ENCODE data around the gene PDS5B. TPM values are rescaled to one million over a fixed set of nuclear protein-coding genes. Genes with fewer than 3 reads are reported as not detected.

The PDS5B gene
- total RNA-seq, 4 donors from 2014 or later: 18.0 to 27.3 (median 21.2) TPM

- H3K4me3 ChIP-seq: no peak overlapping the region
- ATAC-seq (peak in 1 of 2 donors; percentile 75), DNase-seq (peak in 1 of 2 donors; percentile 42)
- no peaks in the 10 kb centered on the region for H3K9me3 ChIP-seq
- H3K27me3 ChIP-seq: no peaks in the 10 kb centered on the region
- intact Hi-C loops (cut with DNase I; ENCODE audit: low total_unique reads) (loop anchor here (1.0 kb wide), 1 partner anchor 65 kb away; the partner anchor contains the start of gene PDS5B), in situ Hi-C loops (cut with MboI; ENCODE audit: low sequenced_read_pairs in 4 of 4) (no loop called here)
- H3K36me3 ChIP-seq: no peaks in the 10 kb centered on the region
- TF ChIP-seq POLR2A (IDR thresholded peaks at IDR 0.05): no peak
- TF ChIP-seq, protein P1, sequence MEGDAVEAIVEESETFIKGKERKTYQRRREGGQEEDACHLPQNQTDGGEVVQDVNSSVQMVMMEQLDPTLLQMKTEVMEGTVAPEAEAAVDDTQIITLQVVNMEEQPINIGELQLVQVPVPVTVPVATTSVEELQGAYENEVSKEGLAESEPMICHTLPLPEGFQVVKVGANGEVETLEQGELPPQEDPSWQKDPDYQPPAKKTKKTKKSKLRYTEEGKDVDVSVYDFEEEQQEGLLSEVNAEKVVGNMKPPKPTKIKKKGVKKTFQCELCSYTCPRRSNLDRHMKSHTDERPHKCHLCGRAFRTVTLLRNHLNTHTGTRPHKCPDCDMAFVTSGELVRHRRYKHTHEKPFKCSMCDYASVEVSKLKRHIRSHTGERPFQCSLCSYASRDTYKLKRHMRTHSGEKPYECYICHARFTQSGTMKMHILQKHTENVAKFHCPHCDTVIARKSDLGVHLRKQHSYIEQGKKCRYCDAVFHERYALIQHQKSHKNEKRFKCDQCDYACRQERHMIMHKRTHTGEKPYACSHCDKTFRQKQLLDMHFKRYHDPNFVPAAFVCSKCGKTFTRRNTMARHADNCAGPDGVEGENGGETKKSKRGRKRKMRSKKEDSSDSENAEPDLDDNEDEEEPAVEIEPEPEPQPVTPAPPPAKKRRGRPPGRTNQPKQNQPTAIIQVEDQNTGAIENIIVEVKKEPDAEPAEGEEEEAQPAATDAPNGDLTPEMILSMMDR (IDR thresholded peaks at IDR 0.05 in 4 of 5, conservative IDR thresholded peaks at IDR 0.05 in 1 of 5): peak; percentile 32 to 74 (median 43)
- peaks cover 9% of the 10 kb centered on the region in 2 donors for H3K4me1 ChIP-seq
- H3K27ac ChIP-seq: no peak overlapping the region
These were observed 64.6 kb downstream of the PDS5B start for GRCh38 chr13:32650705-32651311.

DNA sequence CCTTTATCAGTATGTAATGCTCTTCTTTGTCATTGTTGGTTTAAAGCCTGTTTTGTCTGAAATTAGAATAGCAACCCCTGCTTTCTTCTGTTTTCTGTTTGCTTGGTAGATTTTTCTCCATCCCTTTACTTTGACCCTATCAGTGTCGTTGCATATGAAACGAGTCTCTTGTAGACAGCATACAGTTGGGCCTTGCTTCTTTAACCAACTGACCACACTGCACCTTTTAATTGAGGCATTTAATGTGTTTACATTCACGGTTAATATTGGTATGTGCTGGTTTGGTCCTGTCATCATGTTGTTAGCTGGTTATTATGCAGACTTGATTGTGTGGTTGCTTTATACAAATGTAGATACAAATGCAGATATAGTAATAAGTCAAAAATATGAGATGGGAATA lies 71.1 kb downstream of the PDS5B start:
- no peak for ATAC-seq
- intact Hi-C loops (cut with DNase I; ENCODE audit: low total_unique reads): no loop called here

DNA sequence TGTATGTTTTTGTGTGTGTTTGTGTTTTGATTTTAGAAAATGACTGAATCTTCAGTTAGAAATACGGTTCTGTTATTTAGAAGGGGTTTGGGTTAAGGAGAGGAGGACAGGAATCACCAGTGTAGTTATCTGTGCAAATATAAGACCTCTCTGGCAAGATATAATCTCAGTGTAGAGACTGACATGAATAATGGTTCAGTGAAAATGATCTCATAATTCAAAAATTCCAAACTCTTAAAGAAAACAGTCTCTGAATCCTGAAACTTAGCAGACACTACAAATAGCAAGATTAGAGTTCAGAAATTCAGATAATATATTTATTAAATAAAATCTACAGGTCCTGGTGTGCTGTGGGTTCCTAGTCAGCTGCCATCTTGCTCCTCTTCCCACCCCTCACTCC lies 73.5 kb downstream of the PDS5B start:
- DNase-seq: no peak
- no peaks in the 10 kb centered on the region for H3K27me3 ChIP-seq
- intact Hi-C loops (cut with DNase I; ENCODE audit: low total_unique reads) (no loop called here), in situ Hi-C loops (cut with MboI; ENCODE audit: low sequenced_read_pairs in 4 of 4) (no loop called here)
- no peaks in the 10 kb centered on the region for H3K9me3 ChIP-seq
- no peak overlapping the region for H3K27ac ChIP-seq
- no peak for TF ChIP-seq POLR2A (IDR thresholded peaks at IDR 0.05)
- TF ChIP-seq, protein P1 (IDR thresholded peaks at IDR 0.05 in 4 of 5, conservative IDR thresholded peaks at IDR 0.05 in 1 of 5): no peak
- H3K36me3 ChIP-seq: no peaks in the 10 kb centered on the region
- ATAC-seq: no peak
- no peak overlapping the region for H3K4me3 ChIP-seq
- H3K4me1 ChIP-seq: peaks cover 5 to 6% of the 10 kb centered on the region in 2 donors

More for the DNA sequence above, 71.1 kb downstream of the PDS5B start:
- H3K4me1 ChIP-seq: peaks cover 5 to 6% of the 10 kb centered on the region in 2 donors
- in situ Hi-C loops (cut with MboI; ENCODE audit: low sequenced_read_pairs in 4 of 4): no loop called here
- H3K27me3 ChIP-seq: no peaks in the 10 kb centered on the region
- no peaks in the 10 kb centered on the region for H3K36me3 ChIP-seq
- no peak overlapping the region for H3K27ac ChIP-seq
- H3K9me3 ChIP-seq: no peaks in the 10 kb centered on the region
- no peak for DNase-seq
- TF ChIP-seq, protein P1 (IDR thresholded peaks at IDR 0.05 in 4 of 5, conservative IDR thresholded peaks at IDR 0.05 in 1 of 5): no peak
- TF ChIP-seq POLR2A (IDR thresholded peaks at IDR 0.05): no peak
- no peak overlapping the region for H3K4me3 ChIP-seq

GRCh38 chr13:32660227-32660626 lies 74.0 kb downstream of the PDS5B start:
- Histone ChIP-seq H3K9me3 (no peaks in the 10 kb centered on the region), H3K27me3 (no peaks in the 10 kb centered on the region), H3K4me1 (peaks cover 5 to 6% of the 10 kb centered on the region in 2 donors), H3K27ac (no peak overlapping the region), H3K4me3 (no peak overlapping the region), H3K36me3 (no peaks in the 10 kb centered on the region)
- ATAC-seq (no peak), DNase-seq (no peak)
- intact Hi-C loops (cut with DNase I; ENCODE audit: low total_unique reads) (no loop called here), in situ Hi-C loops (cut with MboI; ENCODE audit: low sequenced_read_pairs in 4 of 4) (no loop called here)
- TF ChIP-seq POLR2A (IDR thresholded peaks at IDR 0.05): no peak
- TF ChIP-seq, protein P1 (IDR thresholded peaks at IDR 0.05 in 4 of 5, conservative IDR thresholded peaks at IDR 0.05 in 1 of 5): no peak

Data from gastrocnemius medialis (tissue), 4 donors.